NOMO-1 treated with dmso at 0.1 percent for 144 hours (cell line): ENCODE measurements around the gene CR1L.
"Not testable (repeated sequence)": the region's sequence is repeated elsewhere in the genome, so short reads cannot be mapped to it uniquely, and the experiment has no call there.

Experiments used
- DNase-seq: peaks from one replicate; lab custom pipeline; 2025; ENCODE audit not compliant: unreplicated experiment; lab: John Stamatoyannopoulos, UW

The CR1L gene

DNA sequence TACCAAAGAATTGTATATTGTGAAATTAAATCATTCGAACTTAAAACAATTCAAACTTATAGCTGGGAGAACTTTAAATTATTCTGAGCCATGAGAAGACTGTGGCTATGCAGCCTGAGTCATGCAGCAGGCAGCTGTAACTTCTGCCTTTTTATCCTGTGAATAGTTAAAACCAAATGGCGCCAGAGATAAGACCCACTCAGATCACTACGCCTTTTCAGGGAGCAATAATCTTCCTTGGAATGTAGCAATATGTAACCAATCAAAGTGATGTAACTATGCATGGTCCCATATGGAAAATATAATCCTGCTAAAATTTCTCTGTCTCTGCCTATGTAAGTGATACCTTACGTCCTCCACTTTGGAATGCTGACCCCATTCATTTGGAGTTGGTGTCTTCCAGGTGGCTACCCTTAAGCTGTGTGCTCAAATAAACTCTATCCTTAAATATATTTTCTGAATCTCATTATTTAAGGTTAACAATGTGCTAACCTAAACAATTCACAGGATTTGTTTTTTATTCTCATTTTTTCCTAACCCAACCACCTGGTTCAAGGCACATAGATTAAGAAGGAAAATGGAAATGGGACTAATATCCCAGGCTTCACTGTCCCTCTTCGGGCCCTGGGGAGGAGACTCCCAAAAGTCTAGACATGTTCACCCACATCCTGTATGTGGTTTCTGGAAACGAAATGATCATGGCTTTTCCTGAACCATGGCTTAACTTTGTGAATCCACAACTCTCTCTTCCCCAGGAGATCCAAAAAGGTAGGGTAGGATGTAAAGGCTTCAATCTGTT is 35.9 kb downstream of the CR1L start:
- DNase-seq: not testable (repeated sequence)

DNA sequence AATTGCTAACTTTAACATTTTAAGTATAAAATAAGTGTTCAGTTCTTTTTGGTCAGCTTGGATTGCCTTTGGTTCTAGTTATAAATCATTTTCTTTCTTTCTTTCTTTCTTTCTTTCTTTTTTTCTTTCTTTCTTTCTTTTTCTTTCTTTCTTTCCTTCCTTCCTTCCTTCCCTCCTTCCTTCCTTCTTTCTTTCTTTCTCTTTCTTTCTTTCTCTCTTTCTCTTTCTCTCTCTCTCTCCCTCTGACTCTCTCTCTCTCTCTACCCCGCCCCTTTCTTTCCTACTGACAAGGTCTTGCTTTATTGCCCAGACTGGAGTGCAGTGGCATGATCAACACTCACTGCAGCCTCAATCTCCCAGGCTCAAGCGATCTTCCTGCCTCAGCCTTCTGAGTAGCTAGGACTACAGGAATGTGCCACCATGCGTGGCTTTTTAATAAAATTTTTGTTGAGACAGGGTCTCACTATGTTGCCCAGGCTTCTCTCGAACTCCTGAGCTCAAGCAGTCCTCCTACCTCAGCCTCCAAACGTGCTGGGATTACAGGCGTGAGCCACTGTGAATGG is 38.0 kb downstream of the CR1L start:
- not testable (repeated sequence) for DNase-seq

DNA sequence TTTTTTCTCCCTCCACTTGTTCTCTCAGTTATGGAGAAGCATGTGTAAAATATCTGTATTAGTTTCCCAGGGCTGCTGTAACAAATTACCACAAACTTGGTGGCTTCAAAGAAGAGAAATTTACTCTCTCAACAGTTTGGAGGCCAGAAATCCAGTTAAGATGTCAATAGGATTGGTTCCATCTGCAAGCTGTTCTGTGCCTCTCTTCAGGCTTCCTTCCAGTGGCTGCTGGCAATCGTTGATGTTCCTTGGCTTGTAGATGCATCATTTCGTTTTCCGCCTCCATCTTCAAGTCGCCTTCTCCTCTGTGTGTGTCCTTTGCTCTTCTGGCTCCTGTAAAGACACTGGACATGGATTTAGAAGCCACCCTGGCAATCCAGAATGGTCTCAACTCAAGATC is 45.6 kb downstream of the CR1L start:
- not testable (repeated sequence) for DNase-seq

DNA sequence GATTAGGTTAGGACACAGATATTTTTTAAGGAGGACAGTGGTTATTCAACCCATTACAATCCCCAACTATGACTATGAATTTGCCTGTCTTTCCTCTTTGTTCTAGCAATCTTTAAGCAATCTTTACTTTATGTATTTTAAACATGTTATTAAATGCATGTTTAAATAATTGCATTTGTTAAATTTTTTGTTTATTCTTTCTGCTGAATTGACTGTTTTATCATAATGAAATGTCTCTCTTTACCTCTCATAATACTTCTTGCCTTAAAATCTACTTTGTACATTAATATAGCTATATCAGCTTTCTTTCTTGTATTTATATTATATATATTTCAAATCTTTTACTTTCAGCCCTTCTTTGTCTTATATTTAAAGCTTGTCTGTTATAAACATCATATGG is 46.1 kb downstream of the CR1L start:
- DNase-seq: no peak

DNA sequence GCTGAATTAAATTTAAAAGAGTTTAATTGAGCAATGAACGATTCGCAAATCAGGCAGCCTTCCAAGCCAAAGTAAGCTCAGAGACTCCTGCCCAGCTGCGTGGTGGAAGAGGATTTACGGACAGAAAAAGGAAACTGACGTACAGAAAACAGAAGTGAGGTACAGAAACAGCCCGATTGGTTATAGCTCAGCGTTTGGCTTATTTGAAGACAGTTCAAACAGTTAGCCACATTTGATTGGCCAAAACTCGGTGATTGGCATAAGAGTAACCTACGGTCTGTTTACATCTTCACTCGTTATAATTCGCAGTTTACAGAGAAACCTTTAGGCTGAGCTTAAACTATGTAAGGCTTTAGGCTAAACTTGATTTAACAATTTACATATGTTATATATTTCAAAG is 46.9 kb downstream of the CR1L start:
- peak; percentile 38 for DNase-seq

DNA sequence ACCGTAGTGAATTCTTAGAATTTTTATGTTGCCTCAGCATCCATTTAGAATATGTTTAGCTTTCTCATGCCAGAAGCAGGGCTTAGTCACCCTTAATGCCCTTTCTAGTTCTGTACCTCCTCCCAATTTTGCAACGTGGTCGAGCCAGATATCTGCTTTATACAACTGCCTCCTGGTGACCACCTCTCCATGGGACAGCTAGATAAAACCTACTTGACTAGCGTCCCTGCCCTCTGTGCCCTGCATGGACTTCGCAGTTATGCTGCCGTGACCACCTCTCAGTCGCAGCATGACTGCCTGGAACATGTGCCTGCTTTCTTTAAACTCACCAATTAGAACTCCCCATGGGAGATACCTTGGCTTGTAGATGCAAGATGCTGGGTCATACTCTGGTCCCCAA is 47.4 kb downstream of the CR1L start:
- DNase-seq: not testable (repeated sequence)

DNA sequence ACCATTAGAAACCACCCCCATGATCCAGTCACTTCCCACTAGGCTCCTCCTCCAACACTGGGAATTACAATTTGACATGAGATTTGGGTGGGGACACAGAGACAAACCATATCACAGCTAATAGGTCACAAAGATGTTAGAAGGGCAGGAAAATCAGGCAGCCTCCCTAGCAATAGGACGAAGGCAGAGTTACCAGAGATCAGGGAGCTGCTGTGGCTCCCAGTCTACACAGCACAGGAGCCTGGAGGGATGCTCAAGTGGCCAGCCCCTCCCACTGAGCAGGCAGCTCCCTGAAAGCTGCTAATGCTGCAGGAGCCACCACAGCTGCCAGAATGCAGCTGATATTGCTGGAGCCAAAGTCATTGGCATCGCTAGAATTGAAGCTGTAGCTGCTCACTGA is 51.0 kb downstream of the CR1L start:
- no peak for DNase-seq

DNA sequence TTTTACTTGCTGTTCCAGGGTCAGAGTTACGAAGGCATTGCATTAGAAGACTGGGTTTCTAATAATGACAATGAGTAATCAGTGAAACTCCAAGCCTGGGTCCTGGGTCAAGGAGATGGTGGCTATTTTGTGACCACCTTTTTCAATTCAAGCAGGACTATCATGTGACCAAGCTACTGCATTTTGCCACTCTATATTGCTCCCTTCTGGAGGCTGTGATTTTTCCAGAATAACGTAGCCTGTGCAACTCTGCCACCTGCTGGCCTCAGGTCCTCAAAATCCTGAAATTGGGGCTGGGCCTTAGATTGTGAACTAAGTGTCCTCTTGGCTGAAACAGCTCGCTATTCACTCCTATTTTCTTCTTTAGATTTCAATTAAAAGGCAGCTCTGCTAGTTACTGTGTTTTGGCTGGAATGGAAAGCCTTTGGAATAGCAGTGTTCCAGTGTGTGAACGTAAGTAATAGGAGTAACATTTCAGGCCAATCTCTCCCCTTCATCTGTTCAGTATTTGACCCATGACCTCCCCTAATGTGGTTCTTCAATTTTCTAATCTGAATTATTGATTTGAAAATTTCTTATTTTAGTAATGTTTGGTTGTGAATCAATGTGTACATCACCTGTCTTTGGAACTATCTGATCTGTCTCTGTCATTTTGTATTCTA is 54.0 kb downstream of the CR1L start:
- no peak for DNase-seq

DNA sequence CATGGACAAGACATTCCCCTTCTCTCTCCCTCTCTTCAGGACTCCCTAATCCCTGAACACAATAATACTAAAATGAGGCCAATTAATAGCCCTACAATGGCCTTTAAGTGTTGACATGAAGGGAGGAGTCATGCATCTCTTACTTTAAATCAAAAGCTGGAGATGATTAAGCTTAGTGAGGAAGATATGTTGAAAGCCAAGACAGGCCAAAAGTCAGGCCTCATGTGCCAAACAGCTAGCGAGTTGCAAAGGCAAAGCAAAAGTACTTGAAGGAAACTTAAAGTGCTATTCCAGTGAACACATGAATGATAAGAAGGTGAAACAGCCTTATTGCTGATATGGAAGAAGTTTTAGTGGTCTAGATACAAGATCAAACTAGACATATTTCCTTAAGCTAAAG is 57.4 kb downstream of the CR1L start:
- no peak for DNase-seq

DNA sequence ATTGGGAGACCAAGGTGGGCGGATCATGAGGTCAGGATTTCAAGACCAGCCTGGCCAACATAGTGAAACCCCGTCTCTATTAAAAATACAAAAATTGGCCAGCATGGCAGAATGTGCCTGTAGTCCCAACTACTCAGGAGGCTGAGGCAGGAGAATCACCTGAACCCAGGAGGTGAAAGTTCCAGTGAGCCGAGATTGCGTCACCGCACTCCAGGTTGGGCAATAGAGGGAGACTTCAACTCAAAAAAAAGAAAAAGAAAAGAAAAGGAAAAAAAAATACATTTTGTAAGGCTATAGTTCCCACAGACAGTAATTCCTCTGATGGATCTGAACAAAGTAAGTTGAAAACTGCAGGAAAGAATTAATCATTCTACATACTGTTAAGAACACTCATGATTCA is 58.8 kb downstream of the CR1L start:
- no peak for DNase-seq

DNA sequence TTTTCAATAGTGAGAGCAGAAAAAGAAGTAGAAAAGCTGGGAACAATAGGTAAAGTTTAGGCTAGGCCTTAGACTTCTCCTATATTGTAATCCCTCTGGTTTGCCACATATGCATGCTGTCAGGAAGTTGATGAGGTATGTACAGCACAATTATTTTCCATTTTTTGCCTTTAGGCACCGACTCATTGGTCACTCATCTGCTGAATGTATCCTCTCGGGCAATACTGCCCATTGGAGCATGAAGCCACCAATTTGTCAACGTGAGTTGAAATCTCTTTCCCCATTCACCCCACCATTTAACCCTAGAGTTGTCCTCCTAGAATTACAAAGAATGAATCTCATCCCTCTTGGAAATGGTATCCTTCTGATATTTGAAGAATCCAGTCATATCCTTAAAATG is 63.1 kb downstream of the CR1L start:
- not testable (repeated sequence) for DNase-seq

DNA sequence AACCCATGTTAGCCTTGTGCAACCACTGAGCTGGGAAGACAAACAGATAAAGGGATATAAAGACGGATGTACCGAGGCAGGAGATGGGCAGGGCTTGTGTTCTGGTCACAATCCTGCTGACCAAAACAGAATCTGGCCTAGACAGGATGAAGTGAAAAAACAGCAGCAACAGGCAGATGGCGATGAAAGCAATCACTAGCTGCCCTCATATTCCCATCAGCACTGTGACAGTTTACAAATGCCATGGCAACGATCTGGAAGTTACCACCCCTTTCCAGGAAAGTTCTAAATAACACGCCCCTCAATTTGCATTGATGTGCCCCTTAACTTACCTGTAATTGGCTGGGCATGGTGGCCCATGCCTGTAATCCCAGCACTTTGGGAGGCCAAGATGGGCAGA is 66.4 kb downstream of the CR1L start:
- DNase-seq: no peak

DNA sequence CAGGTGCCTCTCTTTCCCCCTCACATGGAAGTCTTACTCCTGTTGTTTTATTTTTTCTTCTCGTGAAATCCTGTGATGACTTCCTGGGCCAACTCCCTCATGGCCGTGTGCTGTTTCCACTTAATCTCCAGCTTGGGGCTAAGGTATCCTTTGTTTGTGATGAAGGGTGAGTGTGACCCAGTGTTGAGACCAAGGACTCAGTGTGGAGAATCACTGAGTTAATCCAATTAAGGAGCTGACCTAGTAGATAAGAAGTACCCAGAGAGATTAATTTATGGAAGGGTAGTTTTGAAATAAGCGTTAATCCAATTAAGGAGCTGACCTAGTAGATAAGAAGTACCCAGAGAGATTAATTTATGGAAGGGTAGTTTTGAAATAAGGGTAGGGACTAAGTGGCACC is 67.8 kb downstream of the CR1L start:
- not testable (repeated sequence) for DNase-seq

DNA sequence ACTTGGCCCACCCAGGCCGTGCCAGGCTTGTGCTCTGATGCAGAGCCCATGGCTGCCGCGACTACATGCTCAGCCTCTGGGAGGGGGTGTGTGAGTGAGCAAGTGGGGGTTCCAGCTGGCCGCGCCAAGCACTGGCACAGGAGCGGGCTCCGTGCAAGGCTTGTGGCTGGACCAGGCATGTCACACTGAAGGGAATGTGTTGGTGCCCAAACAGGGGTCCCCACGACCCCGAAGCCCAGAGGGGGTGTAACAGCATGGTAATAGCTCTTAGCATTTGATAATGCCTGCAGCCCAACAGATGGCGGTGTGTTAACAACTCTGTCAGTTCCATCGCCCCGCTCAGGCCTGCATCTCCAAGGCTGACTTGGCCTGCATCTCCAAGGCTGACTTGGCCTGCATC is 68.6 kb downstream of the CR1L start:
- DNase-seq: no peak

DNA sequence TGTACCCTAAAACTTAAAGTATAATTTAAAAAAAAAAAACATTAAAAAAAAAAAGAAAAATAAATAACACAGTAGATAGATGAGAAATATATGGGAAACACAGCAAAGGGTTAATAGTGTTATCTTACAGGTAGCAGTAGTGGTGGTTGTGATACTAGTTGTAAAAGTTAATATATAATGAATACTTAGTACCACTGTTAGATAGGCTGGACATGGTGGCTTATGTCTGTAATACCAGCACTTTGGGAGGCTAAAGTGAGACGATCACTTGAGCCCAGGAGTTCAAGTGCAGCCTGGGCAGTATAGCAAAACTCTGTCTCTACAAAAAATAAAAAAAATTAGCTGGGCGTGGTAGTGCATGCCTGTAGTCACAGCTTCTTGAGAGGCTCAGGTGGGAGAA is 74.3 kb downstream of the CR1L start:
- DNase-seq: no peak

DNA sequence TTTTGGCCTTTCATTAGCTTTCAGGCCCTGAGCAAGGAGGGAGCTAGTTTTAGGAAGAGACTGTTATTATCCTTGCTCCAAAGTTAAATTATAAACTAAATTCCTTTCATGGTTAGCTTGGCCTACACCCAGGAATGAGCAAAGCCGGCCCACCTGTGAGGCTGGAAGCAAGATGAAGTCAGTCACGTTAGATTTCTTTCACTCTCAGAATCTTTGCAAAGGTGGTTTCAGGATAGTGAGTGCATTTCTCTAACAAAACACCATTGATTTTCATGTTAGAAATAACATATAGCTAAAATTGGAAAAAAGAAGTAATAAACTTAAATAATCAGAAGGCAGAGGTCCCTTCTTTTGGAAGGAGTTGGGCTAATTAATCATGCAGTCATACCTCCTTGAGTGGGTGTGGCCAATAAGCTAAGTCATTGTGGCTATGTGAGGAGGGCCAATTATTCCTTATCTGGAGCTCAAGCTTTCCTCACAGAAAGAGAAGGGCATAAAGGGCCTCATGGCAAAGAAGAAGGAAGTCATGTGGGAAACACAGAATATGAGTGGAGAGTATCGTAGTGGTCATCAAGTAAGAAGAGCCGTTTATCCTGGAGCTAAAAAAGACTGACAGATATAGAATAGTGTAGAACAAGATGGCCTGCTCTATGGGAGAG is 83.4 kb downstream of the CR1L start:
- not testable (repeated sequence) for DNase-seq

DNA sequence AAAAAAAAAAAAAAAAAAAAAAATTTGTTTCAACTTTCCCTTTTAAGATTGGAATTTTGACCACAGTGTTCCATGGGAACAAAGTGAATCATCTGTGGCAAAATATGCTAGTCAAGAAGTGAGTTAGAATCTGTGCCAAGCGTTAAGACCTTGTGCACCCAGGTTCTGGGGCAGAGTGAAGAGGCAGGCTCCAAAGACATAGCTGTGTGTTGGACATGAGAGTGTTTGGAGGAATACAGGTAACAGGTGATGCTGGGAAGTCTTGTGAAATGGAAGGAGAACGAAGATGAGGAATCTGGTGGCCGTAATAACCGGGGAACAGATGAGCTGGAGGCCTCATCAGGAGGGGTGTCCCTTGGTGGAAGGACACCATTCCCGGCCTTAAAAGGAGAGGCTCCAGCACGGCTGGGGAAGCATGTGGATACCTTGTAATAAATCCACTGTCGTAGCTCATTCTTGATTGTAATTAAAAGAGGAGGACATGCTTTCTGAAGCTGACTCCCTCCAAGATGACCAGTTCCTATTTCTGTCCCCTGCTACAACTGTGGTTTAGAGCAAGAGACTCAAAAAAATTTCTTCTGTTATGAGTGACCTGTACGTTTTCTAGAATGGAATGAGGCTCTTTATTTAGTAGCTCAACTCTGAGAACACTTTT is 92.7 kb downstream of the CR1L start:
- DNase-seq: not testable (repeated sequence)

DNA sequence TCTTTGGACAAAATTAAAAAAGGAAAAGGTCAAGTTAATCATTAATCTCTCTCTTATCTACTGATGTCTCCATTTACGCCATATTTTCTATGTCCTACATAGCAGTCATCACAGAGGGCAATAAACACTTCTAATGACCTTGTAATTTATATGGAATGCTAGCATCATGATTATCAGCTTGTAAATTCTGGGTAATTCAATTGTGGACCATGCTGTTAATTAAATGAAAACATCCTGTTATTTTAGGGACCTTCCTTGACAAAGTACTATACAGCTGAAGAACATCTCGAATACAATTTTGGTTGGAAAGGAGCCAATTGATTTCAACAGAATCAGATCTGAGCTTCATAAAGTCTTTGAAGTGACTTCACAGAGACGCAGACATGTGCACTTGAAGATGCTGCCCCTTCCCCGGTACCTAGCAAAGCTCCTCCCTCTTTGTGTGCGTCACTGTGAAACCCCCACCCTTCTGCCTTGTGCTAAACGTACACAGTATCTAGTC is 93.3 kb downstream of the CR1L start:
- not testable (repeated sequence) for DNase-seq

DNA sequence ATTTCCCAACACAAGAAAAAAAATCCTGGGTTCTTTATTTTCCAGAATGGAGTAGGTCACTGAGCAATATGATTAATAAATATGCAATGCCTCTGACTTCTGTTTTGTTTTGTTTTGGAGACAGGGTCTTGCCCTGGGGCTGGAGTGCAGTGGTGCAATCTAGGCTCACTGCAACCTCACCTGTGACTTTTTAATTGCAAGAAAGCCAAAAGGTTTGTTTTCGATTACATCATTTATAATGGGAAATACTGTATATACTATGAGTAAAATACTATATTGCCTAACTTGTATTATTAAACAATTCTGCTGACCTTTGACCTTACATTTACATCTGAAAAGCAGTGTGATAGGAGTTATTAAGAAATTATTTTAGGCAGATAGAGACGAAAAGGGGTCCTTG is 95.3 kb downstream of the CR1L start:
- no peak for DNase-seq

DNA sequence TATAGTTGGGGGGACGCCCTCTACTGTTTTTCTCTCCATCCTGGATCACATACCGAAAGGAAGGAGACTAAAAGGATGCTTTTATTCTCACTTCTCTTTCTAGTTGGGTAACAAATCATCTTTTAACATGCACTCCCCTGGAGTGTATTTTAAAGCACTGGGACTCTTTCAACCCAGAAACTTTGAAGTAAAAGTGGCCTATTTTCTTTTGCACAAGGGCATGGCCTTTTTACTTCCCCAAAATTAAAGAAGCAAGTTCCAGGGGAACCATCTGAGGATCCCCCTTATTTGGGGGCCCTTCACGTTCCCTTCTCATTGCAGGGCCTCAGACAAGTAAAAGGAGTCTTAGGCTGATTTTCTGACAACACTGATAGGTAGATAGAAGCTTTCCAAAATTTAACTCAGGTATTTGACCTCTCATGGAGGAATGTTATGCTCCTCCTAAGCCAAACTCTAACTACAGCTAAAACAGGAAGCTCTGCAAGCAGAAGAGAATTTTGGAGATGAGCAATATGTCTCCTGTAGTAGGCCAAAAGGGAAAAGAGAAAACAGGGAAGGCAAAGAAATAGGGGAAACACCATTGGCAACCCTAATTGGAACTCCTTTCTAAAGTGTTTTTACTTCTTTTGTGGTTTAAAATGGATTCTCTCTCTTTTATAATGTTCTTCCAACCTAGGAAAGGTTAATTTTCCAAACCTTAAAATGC is 98.1 kb downstream of the CR1L start:
- DNase-seq: peak; percentile 29
